ENCODE results near the gene NFIB. TPM values are rescaled to one million over a fixed set of nuclear protein-coding genes. Genes with fewer than 3 reads are reported as not detected.

Gene NFIB
- total RNA-seq, 1 donor from 2014 or later: 1.5 TPM

- Mint-ChIP-seq H3K4me3 (ENCODE audit: unreplicated experiment) (no peak overlapping the region), H3K27ac (ENCODE audit: unreplicated experiment) (no peak overlapping the region), H3K27me3 (ENCODE audit: unreplicated experiment) (peaks cover 3% of the 10 kb centered on the region), H3K4me1 (ENCODE audit: low read depth, unreplicated experiment) (peaks cover 2% of the 10 kb centered on the region), H3K36me3 (ENCODE audit: unreplicated experiment) (no peaks in the 10 kb centered on the region), H3K9me3 (ENCODE audit: unreplicated experiment) (no peaks in the 10 kb centered on the region)
- no peak for DNase-seq
- TF ChIP-seq CTCF (IDR thresholded peaks at IDR 0.05; ENCODE audit: partially characterized antibody, unreplicated experiment): no peak
Observed at GRCh38 chr9:14183001-14183400, 130.9 kb downstream of the NFIB start.

- Mint-ChIP-seq H3K9me3 (ENCODE audit: unreplicated experiment) (no peaks in the 10 kb centered on the region), H3K36me3 (ENCODE audit: unreplicated experiment) (no peaks in the 10 kb centered on the region), H3K27ac (ENCODE audit: unreplicated experiment) (no peak overlapping the region), H3K4me1 (ENCODE audit: low read depth, unreplicated experiment) (peaks cover 2% of the 10 kb centered on the region), H3K27me3 (ENCODE audit: unreplicated experiment) (peaks cover 1% of the 10 kb centered on the region), H3K4me3 (ENCODE audit: unreplicated experiment) (no peak overlapping the region)
- DNase-seq: no peak
- no peak for TF ChIP-seq CTCF (IDR thresholded peaks at IDR 0.05; ENCODE audit: partially characterized antibody, unreplicated experiment)
Observed at GRCh38 chr9:14180960-14181537, 132.9 kb downstream of the NFIB start.

- peaks cover 1% of the 10 kb centered on the region for H3K27me3 Mint-ChIP-seq (ENCODE audit: unreplicated experiment)
- peaks cover 2% of the 10 kb centered on the region for H3K4me1 Mint-ChIP-seq (ENCODE audit: low read depth, unreplicated experiment)
- H3K36me3 Mint-ChIP-seq (ENCODE audit: unreplicated experiment): no peaks in the 10 kb centered on the region
- no peak for DNase-seq
- H3K27ac Mint-ChIP-seq (ENCODE audit: unreplicated experiment): no peak overlapping the region
- H3K9me3 Mint-ChIP-seq (ENCODE audit: unreplicated experiment): no peaks in the 10 kb centered on the region
- no peak overlapping the region for H3K4me3 Mint-ChIP-seq (ENCODE audit: unreplicated experiment)
- no peak for TF ChIP-seq CTCF (IDR thresholded peaks at IDR 0.05; ENCODE audit: partially characterized antibody, unreplicated experiment)
Observed at GRCh38 chr9:14180093-14180959, 133.6 kb downstream of the NFIB start.

GRCh38 chr9:14179449-14179848, 134.5 kb downstream of the NFIB start:
- Mint-ChIP-seq H3K9me3 (ENCODE audit: unreplicated experiment) (no peaks in the 10 kb centered on the region), H3K27ac (ENCODE audit: unreplicated experiment) (no peak overlapping the region)

More at GRCh38 chr9:14179449-14179848, 134.5 kb downstream of the NFIB start:
- no peak for TF ChIP-seq CTCF (IDR thresholded peaks at IDR 0.05; ENCODE audit: partially characterized antibody, unreplicated experiment)
- H3K4me1 Mint-ChIP-seq (ENCODE audit: low read depth, unreplicated experiment): peaks cover 2% of the 10 kb centered on the region
- H3K27me3 Mint-ChIP-seq (ENCODE audit: unreplicated experiment): peaks cover 1% of the 10 kb centered on the region
- no peaks in the 10 kb centered on the region for H3K36me3 Mint-ChIP-seq (ENCODE audit: unreplicated experiment)
- DNase-seq: no peak
- no peak overlapping the region for H3K4me3 Mint-ChIP-seq (ENCODE audit: unreplicated experiment)

Measured in glutamatergic neuron (in vitro differentiated cells).